Ishikawa (cell line): ENCODE measurements around the gene LRFN5.

ENCODE experiments used
- EP300 ChIP-seq: IDR thresholded peaks from 2 replicates; pipeline ENCODE4 v1.6.1; 2012; ENCODE audit warnings: borderline replicate concordance
- RAD21 ChIP-seq: IDR thresholded peaks from 2 replicates; pipeline ENCODE4 v1.6.1; 2012; ENCODE audit warnings: low read depth
- YY1 ChIP-seq: IDR thresholded peaks from 2 replicates; pipeline ENCODE4 v1.6.1; 2012; ENCODE audit warnings: low read depth
- TF ChIP-seq, protein P1 (sequence below): IDR thresholded peaks from 2 replicates; pipeline ENCODE4 v1.6.1; 2012
- TF ChIP-seq, protein P2 (sequence below): IDR thresholded peaks from 2 replicates; pipeline ENCODE4 v1.6.1; 2012; ENCODE audit warnings: low read depth, mild to moderate bottlenecking

DNA sequence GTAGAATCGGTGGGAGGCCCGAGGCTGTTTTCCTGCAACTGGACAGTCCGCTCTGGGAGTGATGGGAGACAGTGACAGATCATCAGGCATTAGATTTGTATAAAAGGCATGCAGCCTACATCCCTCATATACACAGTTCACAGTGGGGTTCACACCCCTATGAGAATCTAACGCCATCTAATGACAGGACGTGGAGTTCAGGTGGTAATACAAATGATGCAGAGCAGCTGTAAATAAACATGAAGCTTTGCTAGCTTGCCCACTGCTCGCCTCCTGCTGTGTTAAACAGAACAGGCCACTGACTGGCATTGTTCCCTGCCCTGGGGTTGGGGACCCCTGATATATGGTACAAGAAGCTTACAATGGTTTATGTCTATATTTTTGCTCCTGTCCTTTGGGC is 179.0 kb downstream of the LRFN5 start:
- TF ChIP-seq YY1 (no peak), RAD21 (peak; percentile 47), EP300 (no peak)
- TF ChIP-seq, protein P1, sequence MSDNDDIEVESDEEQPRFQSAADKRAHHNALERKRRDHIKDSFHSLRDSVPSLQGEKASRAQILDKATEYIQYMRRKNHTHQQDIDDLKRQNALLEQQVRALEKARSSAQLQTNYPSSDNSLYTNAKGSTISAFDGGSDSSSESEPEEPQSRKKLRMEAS, result no peak
- TF ChIP-seq, protein P2, sequence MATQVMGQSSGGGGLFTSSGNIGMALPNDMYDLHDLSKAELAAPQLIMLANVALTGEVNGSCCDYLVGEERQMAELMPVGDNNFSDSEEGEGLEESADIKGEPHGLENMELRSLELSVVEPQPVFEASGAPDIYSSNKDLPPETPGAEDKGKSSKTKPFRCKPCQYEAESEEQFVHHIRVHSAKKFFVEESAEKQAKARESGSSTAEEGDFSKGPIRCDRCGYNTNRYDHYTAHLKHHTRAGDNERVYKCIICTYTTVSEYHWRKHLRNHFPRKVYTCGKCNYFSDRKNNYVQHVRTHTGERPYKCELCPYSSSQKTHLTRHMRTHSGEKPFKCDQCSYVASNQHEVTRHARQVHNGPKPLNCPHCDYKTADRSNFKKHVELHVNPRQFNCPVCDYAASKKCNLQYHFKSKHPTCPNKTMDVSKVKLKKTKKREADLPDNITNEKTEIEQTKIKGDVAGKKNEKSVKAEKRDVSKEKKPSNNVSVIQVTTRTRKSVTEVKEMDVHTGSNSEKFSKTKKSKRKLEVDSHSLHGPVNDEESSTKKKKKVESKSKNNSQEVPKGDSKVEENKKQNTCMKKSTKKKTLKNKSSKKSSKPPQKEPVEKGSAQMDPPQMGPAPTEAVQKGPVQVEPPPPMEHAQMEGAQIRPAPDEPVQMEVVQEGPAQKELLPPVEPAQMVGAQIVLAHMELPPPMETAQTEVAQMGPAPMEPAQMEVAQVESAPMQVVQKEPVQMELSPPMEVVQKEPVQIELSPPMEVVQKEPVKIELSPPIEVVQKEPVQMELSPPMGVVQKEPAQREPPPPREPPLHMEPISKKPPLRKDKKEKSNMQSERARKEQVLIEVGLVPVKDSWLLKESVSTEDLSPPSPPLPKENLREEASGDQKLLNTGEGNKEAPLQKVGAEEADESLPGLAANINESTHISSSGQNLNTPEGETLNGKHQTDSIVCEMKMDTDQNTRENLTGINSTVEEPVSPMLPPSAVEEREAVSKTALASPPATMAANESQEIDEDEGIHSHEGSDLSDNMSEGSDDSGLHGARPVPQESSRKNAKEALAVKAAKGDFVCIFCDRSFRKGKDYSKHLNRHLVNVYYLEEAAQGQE, result no peak
